Duodenal mucosa (tissue), 2 donors: ENCODE measurements around the gene DTX1.
A peak's percentile ranks its signal among the peaks of the same experiment; 100 is the strongest.

Source experiments
- H3K27ac ChIP-seq: one replicate; pipeline ENCODE4 v1.7.0; 2013; ENCODE audit warnings: low read depth, low read length
- H3K27me3 ChIP-seq, 2 donors: one replicate each; pipeline ENCODE4 v1.7.0; 2013; ENCODE audit warnings: low read length in 2 of 2, control low read depth in 1 of 2; ENCODE audit not compliant: insufficient read depth in 2 of 2, control insufficient read depth in 1 of 2
- H3K36me3 ChIP-seq, 2 donors: one replicate each; pipeline ENCODE4 v1.7.0; 2013; ENCODE audit warnings: low read length in 2 of 2, control low read depth in 1 of 2; ENCODE audit not compliant: insufficient read depth in 2 of 2, control insufficient read depth in 1 of 2
- H3K4me1 ChIP-seq, 2 donors: one replicate each; pipeline ENCODE4 v1.7.0; 2013; ENCODE audit warnings: low read length in 2 of 2, control low read depth in 1 of 2; ENCODE audit not compliant: insufficient read depth in 2 of 2, control insufficient read depth in 1 of 2
- H3K4me3 ChIP-seq, 2 donors: one replicate each; pipeline ENCODE4 v1.7.0; 2013; ENCODE audit warnings: low read length in 2 of 2, low read depth in 1 of 2
- H3K9ac ChIP-seq, 2 donors: one replicate each; pipeline ENCODE4 v1.7.0; 2013; ENCODE audit warnings: low read length in 2 of 2, low read depth in 1 of 2
- H3K9me3 ChIP-seq, 2 donors: one replicate each; pipeline ENCODE4 v1.7.0; 2013; ENCODE audit warnings: low read length in 2 of 2, control low read depth in 1 of 2; ENCODE audit not compliant: control insufficient read depth in 1 of 2

DTX1 gene

GRCh38 chr12:113054948-113055486 lies 1.5 kb upstream of the DTX1 start:
- Histone ChIP-seq H3K9me3 (no peaks in the 10 kb centered on the region), H3K36me3 (no peaks in the 10 kb centered on the region), H3K27ac (no peak overlapping the region), H3K4me3 (no peak overlapping the region), H3K27me3 (peaks cover 7 to 16% of the 10 kb centered on the region in 2 donors), H3K9ac (no peak overlapping the region), H3K4me1 (no peaks in the 10 kb centered on the region)

GRCh38 chr12:113055594-113056380 lies 743 bp upstream of the DTX1 start:
- no peaks in the 10 kb centered on the region for H3K36me3 ChIP-seq
- no peak overlapping the region for H3K27ac ChIP-seq
- H3K4me1 ChIP-seq: no peaks in the 10 kb centered on the region
- peak overlapping the region in 1 of 2 donors; percentile 55 for H3K4me3 ChIP-seq
- H3K27me3 ChIP-seq: peaks cover 7 to 16% of the 10 kb centered on the region in 2 donors
- no peaks in the 10 kb centered on the region for H3K9me3 ChIP-seq
- H3K9ac ChIP-seq: no peak overlapping the region

GRCh38 chr12:113056381-113056630 lies 224 bp upstream of the DTX1 start:
- Histone ChIP-seq H3K9me3 (no peaks in the 10 kb centered on the region), H3K9ac (no peak overlapping the region), H3K36me3 (no peaks in the 10 kb centered on the region), H3K27me3 (peaks cover 7 to 14% of the 10 kb centered on the region in 2 donors), H3K4me1 (no peaks in the 10 kb centered on the region), H3K4me3 (peak overlapping the region in 1 of 2 donors; percentile 55), H3K27ac (no peak overlapping the region)

- Histone ChIP-seq H3K4me1 (no peaks in the 10 kb centered on the region), H3K4me3 (peak overlapping the region in 1 of 2 donors; percentile 28), H3K27ac (no peak overlapping the region), H3K36me3 (no peaks in the 10 kb centered on the region), H3K27me3 (peaks cover 7 to 13% of the 10 kb centered on the region in 2 donors), H3K9ac (no peak overlapping the region), H3K9me3 (no peaks in the 10 kb centered on the region)
Observed at GRCh38 chr12:113057565-113058485, 1.3 kb downstream of the DTX1 start.

GRCh38 chr12:113058553-113058952 lies 2.0 kb downstream of the DTX1 start:
- Histone ChIP-seq H3K27ac (no peak overlapping the region), H3K9ac (no peak overlapping the region), H3K36me3 (no peaks in the 10 kb centered on the region), H3K27me3 (peaks cover 7 to 13% of the 10 kb centered on the region in 2 donors), H3K4me1 (no peaks in the 10 kb centered on the region), H3K4me3 (peak overlapping the region in 1 of 2 donors; percentile 28), H3K9me3 (no peaks in the 10 kb centered on the region)

- Histone ChIP-seq H3K4me3 (peak overlapping the region in 1 of 2 donors; percentile 36), H3K27me3 (peaks cover 7 to 13% of the 10 kb centered on the region in 2 donors), H3K9ac (no peak overlapping the region), H3K27ac (no peak overlapping the region), H3K36me3 (no peaks in the 10 kb centered on the region), H3K9me3 (no peaks in the 10 kb centered on the region), H3K4me1 (no peaks in the 10 kb centered on the region)
Observed at GRCh38 chr12:113059071-113059595, 2.6 kb downstream of the DTX1 start.

GRCh38 chr12:113060336-113060960 lies 3.9 kb downstream of the DTX1 start:
- no peaks in the 10 kb centered on the region for H3K4me1 ChIP-seq
- no peaks in the 10 kb centered on the region for H3K36me3 ChIP-seq
- H3K9me3 ChIP-seq: no peaks in the 10 kb centered on the region
- H3K27me3 ChIP-seq: peaks cover 3 to 10% of the 10 kb centered on the region in 2 donors
- H3K4me3 ChIP-seq: no peak overlapping the region
- no peak overlapping the region for H3K27ac ChIP-seq
- H3K9ac ChIP-seq: no peak overlapping the region

GRCh38 chr12:113061061-113061694 lies 4.6 kb downstream of the DTX1 start:
- Histone ChIP-seq H3K36me3 (no peaks in the 10 kb centered on the region), H3K27me3 (peaks cover 0 to 3% of the 10 kb centered on the region in 2 donors), H3K4me3 (no peak overlapping the region), H3K9me3 (no peaks in the 10 kb centered on the region), H3K4me1 (no peaks in the 10 kb centered on the region), H3K27ac (no peak overlapping the region), H3K9ac (no peak overlapping the region)

- H3K9ac ChIP-seq: no peak overlapping the region
- no peak overlapping the region for H3K4me3 ChIP-seq
- H3K36me3 ChIP-seq: no peaks in the 10 kb centered on the region
- H3K4me1 ChIP-seq: peaks cover 0 to 8% of the 10 kb centered on the region in 2 donors
- H3K9me3 ChIP-seq: no peaks in the 10 kb centered on the region
- no peaks in the 10 kb centered on the region for H3K27me3 ChIP-seq
- no peak overlapping the region for H3K27ac ChIP-seq
Observed at GRCh38 chr12:113062502-113063395, 6.2 kb downstream of the DTX1 start.
